ENCODE measurements around the gene NANOS3.
A peak's percentile ranks its signal among the peaks of the same experiment; 100 is the strongest.

Gene NANOS3

GRCh38 chr19:13876834-13877233 is at the start of gene NANOS3:
TSS of gene NANOS3 (plus strand) at chr19:13877134. CDS start at chr19:13877249, 115 bp downstream.
- no peak for TF ChIP-seq CTCF (IDR thresholded peaks at IDR 0.05)
- no peak within 1 kb of the TSS for H3K4me3 ChIP-seq
- no peak for DNase-seq (ENCODE audit: low spot score)
- H3K27ac ChIP-seq = no peak within 1 kb of the TSS

- no peak for TF ChIP-seq CTCF (IDR thresholded peaks at IDR 0.05)
- no peak for DNase-seq (ENCODE audit: low spot score)
- no peak overlapping the region for H3K4me3 ChIP-seq
Measured at GRCh38 chr19:13827656-13828055, 49.3 kb upstream of the NANOS3 start.

GRCh38 chr19:13830114-13830740 is 46.7 kb upstream of the NANOS3 start:
- peak; percentile 74 for DNase-seq (ENCODE audit: low spot score)
- TF ChIP-seq CTCF (IDR thresholded peaks at IDR 0.05) = no peak
- Histone ChIP-seq H3K4me3 (no peak overlapping the region), H3K27ac (no peak overlapping the region)

More at GRCh38 chr19:13827656-13828055, 49.3 kb upstream of the NANOS3 start:
- H3K27ac ChIP-seq = no peak overlapping the region

- TF ChIP-seq CTCF (IDR thresholded peaks at IDR 0.05) = no peak
- peak overlapping the region in 1 of 2 donors; percentile 16 for H3K27ac ChIP-seq
- peak; percentile 80 for DNase-seq (ENCODE audit: low spot score)
- no peak overlapping the region for H3K4me3 ChIP-seq
Measured at GRCh38 chr19:13830741-13831536, 46.0 kb upstream of the NANOS3 start.

- DNase-seq (ENCODE audit: low spot score) = no peak
- peak overlapping the region in 1 of 2 donors; percentile 91 for H3K27ac ChIP-seq
- no peak overlapping the region for H3K4me3 ChIP-seq
- no peak for TF ChIP-seq CTCF (IDR thresholded peaks at IDR 0.05)
Measured at GRCh38 chr19:13831537-13832467, 45.1 kb upstream of the NANOS3 start.

- H3K4me3 ChIP-seq = peak overlapping the region; percentile 51
- TF ChIP-seq CTCF (IDR thresholded peaks at IDR 0.05) = peak; percentile 25
- peak overlapping the region; percentile 88 to 91 for H3K27ac ChIP-seq
- DNase-seq (ENCODE audit: low spot score) = peak; percentile 96
Measured at GRCh38 chr19:13833330-13834243, 43.3 kb upstream of the NANOS3 start.
